SKM-1 (cell line): ENCODE measurements around the gene ATG4B.

ENCODE experiments used
- DNase-seq: peaks from one replicate; lab custom pipeline; 2025; ENCODE audit not compliant: unreplicated experiment; lab: John Stamatoyannopoulos, UW

The ATG4B gene

DNA sequence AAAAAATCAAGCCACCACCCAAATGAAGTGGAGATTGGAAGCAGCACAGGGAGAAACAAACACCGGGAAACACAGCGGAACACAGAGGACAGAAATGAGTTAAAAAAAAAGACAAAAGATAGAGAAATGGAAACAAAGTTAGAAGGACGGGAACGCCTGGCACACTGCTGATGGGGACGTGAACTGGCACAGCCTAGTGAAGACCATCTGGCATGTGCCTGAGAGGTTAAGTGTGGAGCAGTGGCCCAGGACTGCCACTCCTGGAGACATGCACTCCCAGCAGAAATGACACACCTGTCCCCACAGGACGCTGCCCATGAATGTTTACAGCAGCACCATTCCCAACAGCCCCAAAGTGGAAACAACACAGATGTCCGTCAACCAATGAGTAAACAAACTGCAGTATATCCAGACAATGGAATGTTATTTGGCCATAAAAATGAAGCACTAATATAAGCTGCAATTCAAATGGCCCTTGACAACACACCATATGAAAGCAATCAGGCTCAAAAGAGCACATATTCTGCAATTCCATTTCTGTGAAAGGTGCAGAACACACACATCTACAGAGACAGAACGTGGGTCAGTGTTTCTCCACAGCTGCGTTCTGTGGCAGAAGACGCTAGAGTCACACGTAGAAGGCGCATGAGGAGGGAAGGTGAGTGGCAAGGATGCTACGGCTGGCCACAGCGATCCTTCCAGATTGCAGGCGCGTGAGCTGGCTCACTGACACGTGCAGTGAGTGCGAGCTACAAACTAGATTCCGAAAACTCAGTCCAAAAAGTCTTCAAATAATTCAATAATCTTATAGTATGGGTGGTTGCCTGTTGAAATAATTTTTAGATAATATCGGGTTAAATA is 25.1 kb upstream of the ATG4B start:
- no peak for DNase-seq

DNA sequence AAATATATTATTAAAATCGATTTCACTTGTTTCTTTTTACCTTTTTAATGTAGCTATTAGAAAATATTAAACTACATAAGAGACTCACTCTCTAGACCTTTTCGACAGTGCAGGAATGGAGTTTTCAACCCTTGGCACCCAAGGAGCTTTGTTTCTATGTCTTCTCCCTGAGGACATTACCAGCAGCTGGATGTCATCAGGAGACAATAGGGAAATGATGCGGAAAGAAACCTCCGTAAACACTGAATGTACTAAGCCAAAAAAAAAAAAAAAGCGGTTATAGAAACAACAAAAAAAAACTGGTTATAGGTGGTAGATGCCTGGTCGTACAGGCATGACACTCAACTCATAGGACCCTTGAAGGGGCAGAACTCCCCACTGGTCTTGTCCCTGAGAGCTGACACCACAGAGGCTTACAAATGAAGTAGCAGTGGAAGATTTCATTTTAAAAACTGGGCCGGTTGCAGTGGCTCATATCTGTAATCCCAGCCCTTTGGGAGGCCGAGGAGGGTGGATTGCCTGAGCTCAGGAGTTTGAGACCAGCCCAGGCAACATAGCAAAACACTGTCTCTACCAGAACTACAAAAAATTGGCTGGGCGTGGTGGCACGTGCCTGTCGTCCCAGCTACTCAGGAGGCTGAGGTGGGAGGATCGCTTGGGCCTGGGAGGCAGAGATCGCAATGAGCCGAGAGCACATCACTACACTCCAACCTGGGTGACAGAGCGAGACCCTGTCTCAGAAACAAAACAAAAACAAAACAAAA is 24.3 kb upstream of the ATG4B start:
- DNase-seq = no peak

- DNase-seq = no peak
These were observed 22.5 kb upstream of the ATG4B start for GRCh38 chr2:241615041-241615440.

DNA sequence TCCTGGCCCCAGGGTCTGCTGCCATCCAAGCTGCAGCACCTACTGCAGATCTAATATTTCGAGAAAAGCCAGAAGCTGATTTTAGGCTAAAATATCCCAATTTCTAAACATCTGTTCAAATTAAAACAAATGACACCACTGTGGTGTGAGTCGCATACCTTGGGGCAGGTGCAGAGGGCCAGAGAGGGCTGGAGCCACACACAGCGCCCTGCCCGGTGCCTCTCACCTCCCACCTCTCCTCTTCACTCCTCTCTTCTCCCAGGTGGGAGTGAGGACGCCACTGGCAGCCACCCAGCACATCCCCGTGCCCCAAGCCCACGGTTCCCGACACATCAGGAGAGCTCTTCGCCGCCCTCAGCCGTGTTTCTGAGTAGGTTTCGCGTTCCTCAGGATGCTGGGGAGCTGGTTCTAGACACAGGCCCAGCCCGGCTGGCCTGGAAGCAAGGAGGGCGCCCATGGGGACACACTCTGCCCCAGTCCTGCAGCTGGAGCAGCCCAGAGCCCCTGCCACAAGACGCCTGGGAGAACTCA is 21.9 kb upstream of the ATG4B start:
- DNase-seq = no peak

GRCh38 chr2:241616168-241617125 is 21.0 kb upstream of the ATG4B start:
- DNase-seq = no peak

- DNase-seq = no peak
These were observed 19.9 kb upstream of the ATG4B start for GRCh38 chr2:241617431-241618154.

DNA sequence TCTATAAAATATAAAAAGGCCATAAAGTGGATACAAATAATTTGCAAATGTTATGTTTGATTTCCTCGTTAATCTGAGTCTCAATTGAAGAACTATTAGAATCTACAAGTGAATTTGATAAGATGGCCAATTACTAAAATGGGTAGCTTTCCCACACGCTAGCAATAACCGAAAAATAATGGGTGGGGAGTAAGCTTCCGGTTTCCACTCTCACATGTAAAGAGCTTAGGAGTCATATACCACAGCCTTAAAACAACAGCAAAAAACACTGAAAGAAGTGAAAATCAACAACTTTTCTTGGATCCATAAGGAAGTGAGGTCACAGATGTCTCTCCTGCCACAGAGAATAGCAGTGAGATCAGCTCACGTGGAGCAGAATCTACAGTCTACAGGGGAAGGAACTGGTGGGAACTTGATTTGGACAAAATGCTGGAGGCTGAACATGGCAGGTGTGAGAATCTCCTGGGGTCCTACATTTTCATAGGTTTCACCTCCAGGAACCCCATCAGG is 19.1 kb upstream of the ATG4B start:
- DNase-seq = no peak

DNA sequence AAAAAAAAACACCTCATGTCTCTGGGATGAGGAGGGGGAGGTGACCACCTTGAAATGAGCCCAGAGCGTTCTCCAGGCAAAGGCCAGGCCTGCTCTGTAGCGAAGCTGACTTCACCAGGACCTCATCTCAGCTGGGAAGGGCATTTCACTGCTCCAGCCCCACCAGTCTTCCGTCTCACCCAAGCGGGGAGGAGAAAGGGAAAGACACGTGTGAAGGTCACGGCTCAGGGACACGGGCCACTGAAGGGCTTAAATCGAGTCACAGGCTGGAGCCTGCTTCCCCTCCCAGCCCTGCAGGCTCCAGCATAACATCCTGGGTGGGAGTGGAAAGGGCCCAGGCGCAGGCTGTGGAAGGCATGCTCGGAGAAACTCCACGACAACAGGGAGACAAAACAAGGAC is 18.7 kb upstream of the ATG4B start:
- DNase-seq = no peak

DNA sequence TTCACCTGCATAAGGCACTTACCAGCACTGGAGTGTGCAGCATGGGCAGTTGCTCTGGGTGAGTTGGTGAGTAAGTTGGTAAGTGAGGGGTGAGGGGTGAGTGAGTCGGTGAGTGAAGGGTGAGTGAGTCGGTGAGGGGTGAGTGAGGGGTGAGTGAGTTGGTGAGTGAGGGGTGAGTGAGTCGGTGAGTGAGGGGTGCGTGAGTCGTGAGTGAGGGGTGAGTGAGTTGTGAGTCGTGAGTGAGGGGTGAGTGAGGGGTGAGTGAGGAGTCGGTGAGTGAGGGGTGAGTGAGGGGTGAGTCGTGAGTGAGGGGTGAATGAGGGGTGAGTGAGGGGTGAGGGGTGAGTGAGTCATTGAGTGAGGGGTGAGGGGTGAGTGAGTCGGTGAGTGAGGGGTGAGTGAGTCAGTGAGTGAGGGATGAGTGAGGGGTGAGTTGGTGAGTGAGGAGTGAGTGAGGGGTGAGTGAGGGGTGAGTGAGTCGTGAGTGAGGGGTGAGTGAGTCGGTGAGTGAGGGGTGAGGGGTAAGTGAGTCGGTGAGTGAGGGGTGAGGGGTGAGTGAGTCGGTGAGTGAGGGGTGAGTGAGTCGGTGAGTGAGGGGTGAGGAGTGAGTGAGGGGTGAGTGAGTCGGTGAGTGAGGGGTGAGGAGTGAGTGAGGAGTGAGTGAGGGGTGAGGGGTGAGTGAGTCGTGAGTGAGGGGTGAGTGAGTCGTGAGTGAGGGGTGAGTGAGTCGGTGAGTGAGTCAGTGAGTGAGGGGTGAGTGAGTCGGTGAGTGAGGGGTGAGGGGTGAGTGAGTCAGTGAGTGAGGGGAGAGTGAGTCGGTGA is 17.7 kb upstream of the ATG4B start:
- no peak for DNase-seq

DNA sequence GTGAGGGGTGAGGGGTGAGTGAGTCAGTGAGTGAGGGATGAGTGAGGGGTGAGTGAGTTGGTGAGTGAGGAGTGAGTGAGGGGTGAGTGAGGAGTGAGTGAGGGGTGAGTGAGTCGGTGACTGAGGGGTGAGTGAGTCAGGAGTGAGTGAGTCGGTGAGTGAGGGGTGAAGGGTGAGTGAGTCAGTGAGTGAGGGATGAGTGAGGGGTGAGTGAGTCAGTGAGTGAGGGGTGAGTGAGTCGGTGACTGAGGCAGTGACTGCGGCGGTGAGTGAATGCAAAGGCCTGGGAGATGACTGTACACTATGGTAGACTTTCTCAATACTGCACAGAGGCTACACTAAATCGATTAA is 17.1 kb upstream of the ATG4B start:
- no peak for DNase-seq

DNA sequence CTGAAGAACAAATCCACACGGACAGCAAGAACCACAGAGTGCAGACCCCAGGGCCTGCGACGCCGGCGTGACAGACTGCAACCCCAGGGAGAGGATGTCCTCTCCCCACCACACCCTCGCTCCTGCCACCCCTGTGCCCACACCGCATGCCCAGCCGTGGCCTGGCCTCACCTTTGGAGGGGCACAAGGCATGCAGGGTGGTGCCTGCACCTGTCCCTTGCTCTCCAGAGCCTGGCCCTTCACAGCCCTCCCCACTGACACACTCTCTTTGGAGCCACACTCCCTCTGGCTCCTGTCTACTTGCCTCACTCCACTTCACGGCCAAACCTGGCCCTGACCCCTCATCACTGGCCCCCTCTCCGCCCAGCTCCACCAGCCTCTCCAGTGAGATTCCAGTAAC is 9.8 kb upstream of the ATG4B start:
- DNase-seq = no peak

- DNase-seq = no peak
These were observed 7.6 kb upstream of the ATG4B start for GRCh38 chr2:241629762-241630435.

- DNase-seq = no peak
These were observed 4.8 kb upstream of the ATG4B start for GRCh38 chr2:241632478-241633325.

- no peak for DNase-seq
These were observed 3.9 kb upstream of the ATG4B start for GRCh38 chr2:241633561-241633960.

- no peak for DNase-seq
These were observed 1.7 kb upstream of the ATG4B start for GRCh38 chr2:241635756-241636155.

GRCh38 chr2:241636182-241637017 is 1.1 kb upstream of the ATG4B start:
- no peak for DNase-seq
